DMS79 (cell line): ENCODE data around the gene POLR1F.

Experiments used
- DNase-seq: peaks from one replicate; lab custom pipeline; 2025; lab: John Stamatoyannopoulos, UW

POLR1F gene

GRCh38 chr7:19674266-19674960, 34.4 kb downstream of the POLR1F start:
- no peak for DNase-seq

GRCh38 chr7:19670806-19671205, 38.0 kb downstream of the POLR1F start:
- DNase-seq, result no peak

- no peak for DNase-seq
Observed at GRCh38 chr7:19665399-19666008, 43.3 kb downstream of the POLR1F start.

GRCh38 chr7:19663816-19664462, 44.9 kb downstream of the POLR1F start:
- DNase-seq, result no peak

GRCh38 chr7:19648791-19649190, 60.0 kb downstream of the POLR1F start:
- no peak for DNase-seq
